Brain microvascular endothelial cell (primary cell): ENCODE measurements around the gene R3HDM2.
A peak's percentile ranks its signal among the peaks of the same experiment; 100 is the strongest.

Experiments
- DNase-seq: peaks from one replicate; pipeline ENCODE4 v3.0.0-alpha.2; 2020
- H3K27ac ChIP-seq: fragments of 250-450 bp; sonication (Bioruptor Pico); 2 replicates; pipeline ENCODE4 v1.5.1; 2020; ENCODE audit warnings: mild to moderate bottlenecking, moderate library complexity
- H3K27me3 ChIP-seq: fragments of 250-450 bp; sonication (Bioruptor Pico); replicated peaks from 2 replicates; pipeline ENCODE4 v1.5.1; 2020; ENCODE audit warnings: mild to moderate bottlenecking
- H3K36me3 ChIP-seq: fragments of 250-450 bp; sonication (Bioruptor Pico); replicated peaks from 2 replicates; pipeline ENCODE4 v1.5.1; 2020; ENCODE audit warnings: mild to moderate bottlenecking
- H3K4me3 ChIP-seq: 2 replicates; pipeline ENCODE4 v1.5.1; 2011; ENCODE audit warnings: low read depth, mild to moderate bottlenecking, control low read depth, low read length, moderate library complexity
- in situ Hi-C: cut with HindIII; loops from 2 replicates; pipeline ENCODE4 v1.10.0; 2017; ENCODE audit warnings: low sequenced_read_pairs, low pct_ligation_motif_present
- TF ChIP-seq, protein P1 (sequence below): IDR thresholded peaks from 2 replicates; pipeline ENCODE4 v1.5.1; 2011; ENCODE audit warnings: low read depth, mild to moderate bottlenecking, moderate library complexity, low read length, control low read depth, inconsistent platforms; ENCODE audit errors: missing control alignments

Gene R3HDM2

DNA sequence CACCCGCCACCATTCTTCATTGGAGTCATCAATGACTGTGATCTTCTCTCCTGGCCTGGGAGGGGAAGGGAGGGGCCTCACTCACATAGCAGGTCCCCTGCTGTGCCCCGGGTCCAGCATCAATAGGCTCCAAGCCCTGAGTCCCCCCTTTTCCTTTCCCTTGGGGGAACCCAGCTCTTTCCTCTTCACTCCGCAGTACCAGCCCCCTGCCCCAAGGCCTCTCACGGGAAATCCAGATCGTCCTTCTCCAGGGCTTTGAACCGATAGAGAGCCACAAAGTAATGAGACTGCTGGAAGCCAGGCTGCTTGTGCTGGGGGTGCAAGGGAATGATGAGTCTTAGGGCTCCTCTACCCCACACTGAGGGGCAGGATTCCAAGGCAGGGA is 186.5 kb downstream of the R3HDM2 start:
- Histone ChIP-seq H3K27ac (no peak overlapping the region), H3K4me3 (no peak overlapping the region), H3K27me3 (peaks cover 20% of the 10 kb centered on the region), H3K36me3 (no peaks in the 10 kb centered on the region)
- in situ Hi-C loops: no loop called here
- no peak for DNase-seq
- TF ChIP-seq, protein P1, sequence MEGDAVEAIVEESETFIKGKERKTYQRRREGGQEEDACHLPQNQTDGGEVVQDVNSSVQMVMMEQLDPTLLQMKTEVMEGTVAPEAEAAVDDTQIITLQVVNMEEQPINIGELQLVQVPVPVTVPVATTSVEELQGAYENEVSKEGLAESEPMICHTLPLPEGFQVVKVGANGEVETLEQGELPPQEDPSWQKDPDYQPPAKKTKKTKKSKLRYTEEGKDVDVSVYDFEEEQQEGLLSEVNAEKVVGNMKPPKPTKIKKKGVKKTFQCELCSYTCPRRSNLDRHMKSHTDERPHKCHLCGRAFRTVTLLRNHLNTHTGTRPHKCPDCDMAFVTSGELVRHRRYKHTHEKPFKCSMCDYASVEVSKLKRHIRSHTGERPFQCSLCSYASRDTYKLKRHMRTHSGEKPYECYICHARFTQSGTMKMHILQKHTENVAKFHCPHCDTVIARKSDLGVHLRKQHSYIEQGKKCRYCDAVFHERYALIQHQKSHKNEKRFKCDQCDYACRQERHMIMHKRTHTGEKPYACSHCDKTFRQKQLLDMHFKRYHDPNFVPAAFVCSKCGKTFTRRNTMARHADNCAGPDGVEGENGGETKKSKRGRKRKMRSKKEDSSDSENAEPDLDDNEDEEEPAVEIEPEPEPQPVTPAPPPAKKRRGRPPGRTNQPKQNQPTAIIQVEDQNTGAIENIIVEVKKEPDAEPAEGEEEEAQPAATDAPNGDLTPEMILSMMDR: no peak

DNA sequence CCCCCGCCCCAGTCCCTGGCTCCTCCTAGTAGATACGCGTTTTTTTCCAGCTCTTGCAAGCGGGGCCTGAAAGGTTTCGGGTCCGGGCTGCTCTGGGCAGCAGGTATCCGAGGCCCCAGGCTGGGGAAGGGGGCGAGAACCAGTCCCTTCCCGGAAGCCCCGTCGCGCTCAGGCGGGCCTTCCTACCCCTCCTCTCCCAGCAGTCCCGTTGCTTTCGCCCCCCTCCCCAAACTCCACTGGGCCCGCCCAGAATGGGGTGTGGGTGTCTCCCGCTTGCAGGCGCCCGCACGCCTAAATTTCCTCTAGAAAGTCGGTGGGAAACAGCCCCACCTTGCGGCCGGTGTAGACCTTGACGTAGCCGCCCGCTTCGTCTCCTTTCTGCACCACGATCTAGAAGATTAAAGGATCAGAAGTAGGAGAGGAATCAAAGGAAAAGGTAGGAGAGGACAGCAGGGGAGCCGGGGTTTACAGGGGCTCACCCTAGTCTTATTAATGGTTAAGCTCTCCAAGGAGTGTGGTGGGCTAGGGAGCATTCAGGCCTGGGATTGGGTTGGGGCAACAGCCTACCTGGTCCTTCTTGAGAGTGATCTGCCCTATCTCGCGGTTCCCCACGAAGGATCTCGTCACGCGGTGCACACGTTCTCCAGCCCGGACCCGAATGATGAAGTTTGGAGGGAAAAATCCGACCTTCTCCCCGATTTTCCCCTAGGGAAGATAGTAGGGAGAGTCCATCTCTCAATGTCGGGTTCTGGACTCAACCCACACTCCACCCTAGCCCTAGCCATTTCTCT is 187.1 kb downstream of the R3HDM2 start:
- TF ChIP-seq, protein P1: peak; percentile 90
- Histone ChIP-seq H3K4me3 (peak overlapping the region; percentile 22), H3K27me3 (peaks cover 20% of the 10 kb centered on the region), H3K36me3 (no peaks in the 10 kb centered on the region), H3K27ac (no peak overlapping the region)
- in situ Hi-C loops: no loop called here
- DNase-seq: peak; percentile 72

DNA sequence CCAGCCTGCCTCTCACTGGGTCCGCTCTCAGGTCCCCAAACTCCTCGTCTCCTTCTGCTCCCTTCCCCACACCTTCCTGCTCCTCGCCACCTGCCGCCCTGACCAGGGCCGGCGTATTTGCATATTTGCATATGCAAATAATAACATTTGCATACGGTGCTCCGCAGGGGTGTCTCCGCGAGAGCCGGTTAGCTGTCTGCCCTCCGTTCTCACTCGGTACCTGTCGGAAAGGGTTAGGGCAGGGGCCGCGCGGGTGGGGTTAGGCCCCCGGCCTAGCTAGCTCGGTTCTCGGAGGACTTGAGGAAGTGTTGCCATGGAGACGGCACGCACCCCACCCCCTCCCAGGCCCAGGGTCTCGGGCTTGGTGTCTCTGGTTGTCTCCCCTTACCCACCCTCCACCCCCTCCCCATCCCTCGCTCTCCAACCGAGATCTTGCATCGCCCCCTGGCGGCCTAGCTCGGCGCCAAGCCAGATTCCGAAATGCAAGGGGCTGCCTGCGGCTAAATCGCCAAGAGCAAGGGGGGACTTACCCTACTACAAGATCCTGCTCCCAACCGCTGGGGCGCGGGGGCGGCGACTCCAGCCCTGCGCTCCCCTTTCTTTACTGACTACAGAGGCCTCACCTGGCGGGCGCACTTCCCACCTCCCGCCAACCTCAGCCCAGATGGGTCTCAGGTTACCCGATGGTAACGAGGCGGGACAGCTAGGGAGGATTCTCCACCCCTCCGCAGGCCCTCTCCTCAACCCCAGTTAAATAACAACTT is 188.0 kb downstream of the R3HDM2 start:
- peak overlapping the region; percentile 27 for H3K4me3 ChIP-seq
- in situ Hi-C loops: no loop called here
- DNase-seq: no peak
- H3K27me3 ChIP-seq: peaks cover 20% of the 10 kb centered on the region
- TF ChIP-seq, protein P1: peak; percentile 86
- H3K27ac ChIP-seq: no peak overlapping the region
- no peaks in the 10 kb centered on the region for H3K36me3 ChIP-seq

DNA sequence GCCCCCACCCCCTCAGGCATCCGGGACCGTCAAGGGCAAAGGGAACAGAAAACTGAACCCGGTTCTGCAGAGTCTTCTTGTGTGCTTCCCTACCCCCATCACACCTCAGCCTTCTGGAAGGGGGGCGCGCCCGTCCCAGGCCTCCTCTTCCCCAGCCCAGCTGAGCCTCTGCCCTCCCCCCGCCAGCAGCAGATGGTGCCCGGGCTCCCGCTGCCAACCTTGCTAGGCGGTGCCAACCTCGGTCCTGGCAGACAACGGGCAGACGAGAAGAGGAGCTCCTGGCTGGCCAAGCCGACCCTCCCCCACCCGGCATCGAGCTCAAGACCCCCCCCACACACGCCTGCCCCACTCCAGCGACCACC is 188.5 kb downstream of the R3HDM2 start:
- in situ Hi-C loops: no loop called here
- H3K4me3 ChIP-seq: no peak overlapping the region
- no peaks in the 10 kb centered on the region for H3K36me3 ChIP-seq
- DNase-seq: no peak
- TF ChIP-seq, protein P1: no peak
- peaks cover 20% of the 10 kb centered on the region for H3K27me3 ChIP-seq
- no peak overlapping the region for H3K27ac ChIP-seq

DNA sequence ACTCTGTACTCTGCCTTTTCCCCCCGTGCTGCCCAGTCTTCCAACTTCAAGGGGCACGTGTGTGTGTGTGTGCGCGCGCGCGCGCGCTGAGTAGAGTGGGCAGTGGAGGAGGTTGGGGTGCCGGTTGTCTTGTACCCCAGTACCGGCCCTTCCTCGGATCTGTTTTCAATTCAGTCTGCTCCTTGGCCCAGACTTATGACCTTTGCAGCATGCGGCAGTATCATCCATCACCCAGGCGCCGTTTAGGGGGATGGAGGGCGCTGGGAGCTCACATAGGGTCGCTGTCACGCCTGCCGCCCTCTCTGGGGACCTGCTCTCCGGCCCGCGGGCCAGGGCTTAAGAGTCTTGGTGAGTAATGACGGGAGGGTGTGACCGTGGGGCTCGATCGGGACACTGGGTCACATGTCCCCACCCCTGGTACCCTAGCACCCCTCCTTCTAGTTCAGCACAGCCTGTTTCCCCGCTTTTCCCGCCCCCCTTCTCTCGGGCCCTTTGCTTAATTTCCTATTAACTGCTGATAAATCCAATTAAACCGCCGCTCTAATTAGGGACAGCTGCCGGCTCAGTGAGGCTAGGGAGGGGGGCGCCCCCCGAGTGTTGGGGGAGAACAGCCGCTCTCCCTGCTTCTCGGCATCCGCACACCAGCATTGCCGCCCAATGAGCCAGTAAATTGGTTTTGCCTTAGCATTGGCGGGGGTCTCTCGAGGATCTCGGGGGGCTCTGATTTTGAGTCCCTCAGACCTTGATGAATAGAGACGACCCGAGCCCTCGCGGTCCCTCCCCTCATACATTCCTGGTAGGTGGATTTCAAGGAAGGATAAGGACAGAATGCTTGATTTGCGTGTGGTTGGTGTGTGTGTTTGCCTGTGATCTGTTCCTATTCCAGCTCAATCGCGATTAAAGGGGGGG is 189.2 kb downstream of the R3HDM2 start:
- H3K27ac ChIP-seq: no peak overlapping the region
- H3K36me3 ChIP-seq: no peaks in the 10 kb centered on the region
- H3K4me3 ChIP-seq: no peak overlapping the region
- TF ChIP-seq, protein P1: no peak
- DNase-seq: no peak
- peaks cover 20% of the 10 kb centered on the region for H3K27me3 ChIP-seq
- in situ Hi-C loops: no loop called here
